Dermis microvascular lymphatic vessel endothelial cell (primary cell): Measurements from ENCODE around the gene GNAO1. TPM values are rescaled to one million over a fixed set of nuclear protein-coding genes. Genes with fewer than 3 reads are reported as not detected.

ENCODE experiments used
- DNase-seq, 2 donors: peaks; one replicate each; pipeline versions ENCODE4 v3.0.0 to v3.0.0-alpha.2; 2010; ENCODE audit warnings: low read depth in 2 of 2
- total RNA-seq: library from RNA; depleted of rRNA; stranded (reverse); fragments of >200 nt; gene quantifications from 2 replicates; pipeline ENCODE4 v1.2.1, GENCODE V29; 2014

The GNAO1 gene
- not detected in 2 replicates for total RNA-seq

DNA sequence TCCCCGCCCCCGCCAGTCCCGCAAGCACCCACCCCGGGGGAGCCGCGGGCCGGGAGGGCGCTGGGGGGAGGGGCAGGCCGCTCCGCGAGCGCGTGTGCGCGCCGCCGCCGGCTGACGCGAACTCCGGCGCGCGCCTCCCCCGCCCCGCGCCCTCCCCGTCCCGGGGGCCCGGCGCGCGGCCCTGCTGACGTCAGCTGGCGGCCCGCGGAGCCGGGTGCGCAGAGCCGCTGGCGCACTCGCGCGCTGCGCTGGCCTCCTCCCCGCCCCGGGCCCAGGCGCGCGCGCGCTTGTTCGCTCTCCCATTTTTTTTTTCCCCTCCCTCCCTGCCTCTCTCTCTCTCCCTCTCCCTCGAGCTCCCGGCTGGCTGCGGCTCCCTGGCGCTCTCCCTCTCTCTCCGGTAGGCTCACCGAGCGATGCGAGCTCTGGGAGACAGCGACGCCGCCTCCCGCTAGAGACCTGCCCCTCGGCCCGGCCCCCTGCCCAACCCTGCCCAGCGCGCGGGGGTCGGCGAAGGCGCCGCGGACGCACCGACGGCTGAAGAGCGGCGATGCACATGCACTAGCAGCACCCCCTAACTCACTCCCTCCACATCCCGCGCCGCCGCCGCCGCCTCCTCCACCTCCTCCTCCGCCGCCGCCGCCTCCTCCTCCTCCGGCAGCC, at the start of gene GNAO1:
GNAO1 (plus strand) TSS at position 334 of the 660 bp plus-strand sequence. CDS start 747 bp downstream, outside the sequence.
- DNase-seq: peak in 1 of 2 donors; percentile 51

DNA sequence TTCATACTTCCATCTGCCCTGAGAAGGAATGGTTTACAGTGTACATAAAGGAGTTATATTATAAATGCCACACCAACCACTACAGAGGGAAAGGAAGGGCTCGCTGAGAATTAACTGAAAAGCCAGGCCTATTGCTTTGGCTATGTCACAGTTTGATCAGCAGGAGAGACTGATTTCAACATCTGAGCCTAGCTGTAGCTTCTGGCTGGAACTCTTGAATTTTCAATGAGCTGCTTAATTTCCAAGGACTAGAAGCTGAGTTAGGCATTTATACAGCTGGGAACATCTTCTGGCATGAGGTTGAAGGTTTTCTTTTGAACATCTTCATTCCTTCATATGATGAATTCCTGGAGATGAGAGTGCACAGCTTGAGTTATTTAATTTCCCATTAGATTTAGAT, 47.6 kb upstream of the GNAO1 start:
- no peak for DNase-seq

DNA sequence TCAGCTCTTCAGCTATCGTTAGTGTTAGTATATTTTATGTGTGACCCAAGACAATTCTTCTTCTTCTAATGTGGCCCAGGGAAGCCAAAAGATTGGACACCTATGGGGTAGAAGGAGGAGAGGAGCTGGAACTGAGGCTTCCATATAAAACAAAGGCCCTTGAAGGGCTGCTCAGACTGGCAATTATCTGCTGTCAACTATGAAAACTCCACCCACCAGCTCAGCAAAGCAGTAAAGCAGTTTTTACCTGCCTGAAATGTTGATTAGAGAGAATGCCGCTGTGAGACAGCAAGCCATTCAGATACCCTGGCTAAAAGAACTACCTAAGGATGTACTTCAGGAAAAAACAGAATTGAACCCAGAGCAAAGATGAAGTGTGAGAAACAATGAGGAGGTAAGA, 45.9 kb upstream of the GNAO1 start:
- DNase-seq: no peak

DNA sequence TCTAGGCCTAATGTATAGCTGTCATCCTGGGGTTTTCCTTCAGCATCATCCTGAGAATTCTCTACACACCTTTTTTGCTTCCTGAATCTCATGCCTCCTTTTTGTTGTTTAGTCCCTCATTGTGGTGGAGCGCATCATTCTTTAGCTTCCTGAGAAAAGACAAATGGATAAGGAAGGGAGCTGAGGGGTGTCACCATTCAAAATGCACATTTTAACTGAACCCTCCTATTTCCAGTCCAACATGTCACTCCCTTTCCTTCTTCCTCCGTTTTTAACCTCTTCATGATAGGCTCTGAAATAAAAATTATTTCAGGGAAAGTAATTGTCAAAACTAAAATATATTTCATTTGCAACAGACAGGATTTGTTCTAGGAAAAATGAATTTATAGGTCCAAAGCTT, 39.7 kb upstream of the GNAO1 start:
- DNase-seq: no peak

DNA sequence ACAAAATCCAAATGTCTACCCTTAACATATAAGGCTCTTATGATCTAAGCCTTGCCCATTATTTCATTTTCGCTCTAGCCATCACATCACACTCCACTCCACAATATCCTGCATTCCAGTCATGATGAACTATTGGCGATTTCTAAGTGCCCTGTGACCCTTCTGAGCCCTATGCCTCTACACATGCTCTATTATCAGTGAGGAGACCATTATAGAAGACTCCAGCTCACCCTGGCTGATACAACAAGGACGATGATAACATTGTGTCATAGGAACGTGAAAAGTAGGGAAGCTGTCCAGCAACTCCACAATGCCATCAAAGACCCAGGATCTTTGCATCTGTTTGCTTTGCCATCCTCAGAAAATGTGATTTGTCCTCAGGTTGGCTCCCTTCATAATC, 29.6 kb upstream of the GNAO1 start:
- no peak for DNase-seq

DNA sequence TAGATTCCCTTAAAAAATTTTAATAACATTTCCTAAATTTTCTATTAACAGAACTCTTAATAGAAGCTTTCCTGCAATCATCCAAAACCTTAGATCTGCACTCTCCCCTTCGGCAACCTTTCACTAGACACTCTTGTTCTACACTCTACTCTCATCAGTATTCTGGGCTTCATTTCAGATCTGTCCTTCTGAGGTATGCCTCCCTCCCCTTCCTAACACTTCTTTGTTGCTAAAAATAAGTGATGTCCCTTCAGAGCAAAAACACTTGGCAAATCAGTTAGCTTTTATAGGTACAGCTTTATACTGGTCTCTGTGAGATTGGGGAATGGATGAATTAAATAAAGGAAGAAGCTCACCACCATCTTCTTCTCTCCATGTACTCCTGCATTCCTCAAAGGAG, 28.2 kb upstream of the GNAO1 start:
- DNase-seq: no peak

DNA sequence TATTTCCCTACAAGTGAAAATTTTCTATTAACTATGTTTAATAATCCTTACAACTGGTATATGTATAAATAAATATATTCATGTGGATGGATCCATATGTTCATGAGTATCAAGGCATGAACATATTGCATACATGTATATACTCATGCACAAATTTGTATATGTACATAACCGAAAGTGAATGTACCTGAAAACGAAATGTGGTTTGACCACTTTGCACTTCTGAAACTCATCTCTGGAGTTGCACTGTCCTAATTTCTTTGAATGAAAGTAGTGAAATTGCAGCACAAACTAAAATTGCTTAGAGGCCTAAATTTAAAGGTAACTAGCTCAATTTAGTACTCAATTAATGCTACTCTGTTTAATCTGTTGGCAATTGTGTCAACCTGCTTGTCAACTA, 27.4 kb upstream of the GNAO1 start:
- no peak for DNase-seq

DNA sequence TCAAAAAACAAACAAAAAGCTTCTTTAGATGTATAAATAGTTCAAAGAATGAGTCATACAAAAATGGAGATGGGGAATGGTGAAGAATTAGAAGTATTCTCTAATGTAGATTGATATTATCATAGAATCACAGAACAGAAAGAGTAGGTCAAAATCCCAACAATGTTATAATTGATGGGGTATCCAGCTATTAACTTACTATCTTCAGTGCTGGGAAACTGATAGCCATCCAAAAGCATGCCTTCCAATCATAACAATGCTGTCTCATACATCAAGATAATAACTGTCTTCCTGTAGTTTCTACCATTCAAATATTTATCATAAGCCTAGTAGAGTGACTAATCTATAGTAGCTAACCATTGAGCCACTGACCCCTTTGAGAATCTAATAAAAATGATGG, 26.7 kb upstream of the GNAO1 start:
- no peak for DNase-seq

DNA sequence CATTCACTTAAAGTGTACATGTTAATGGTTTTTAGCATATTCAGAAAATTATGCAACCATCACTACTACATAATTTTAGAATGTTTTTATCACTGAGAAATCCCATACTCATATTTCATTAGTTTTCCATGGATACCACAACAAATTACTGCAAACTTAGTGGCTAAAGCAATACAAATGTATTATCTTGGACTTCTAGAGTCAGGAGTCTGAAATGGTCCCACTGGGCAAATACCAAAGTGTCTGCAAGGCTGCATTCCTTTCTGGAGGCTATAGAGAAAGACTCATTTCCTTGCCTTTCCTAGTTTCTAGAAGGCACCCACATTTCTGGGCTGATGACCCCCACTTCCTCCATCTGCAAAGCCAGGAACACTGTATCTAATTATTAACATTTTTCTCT, 16.9 kb upstream of the GNAO1 start:
- DNase-seq: no peak

DNA sequence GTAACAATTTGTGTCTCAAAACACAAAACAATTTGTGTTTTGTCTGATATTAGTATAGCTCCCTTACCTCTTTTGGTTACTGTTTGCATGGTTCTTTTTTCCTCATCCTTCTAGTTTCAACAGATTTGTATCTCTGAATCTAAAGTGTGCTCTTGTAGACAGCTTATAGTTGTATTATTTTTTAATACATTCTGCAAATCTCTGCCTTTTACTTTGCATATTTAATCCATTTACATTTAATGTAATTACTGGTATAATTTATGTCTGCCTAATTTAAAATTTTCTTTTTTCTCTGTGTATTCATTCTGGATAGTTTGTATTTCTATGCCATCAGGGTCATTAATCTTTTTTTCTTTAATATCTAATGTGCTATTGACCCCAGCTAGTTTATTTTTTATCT, 9.9 kb upstream of the GNAO1 start:
- no peak for DNase-seq

DNA sequence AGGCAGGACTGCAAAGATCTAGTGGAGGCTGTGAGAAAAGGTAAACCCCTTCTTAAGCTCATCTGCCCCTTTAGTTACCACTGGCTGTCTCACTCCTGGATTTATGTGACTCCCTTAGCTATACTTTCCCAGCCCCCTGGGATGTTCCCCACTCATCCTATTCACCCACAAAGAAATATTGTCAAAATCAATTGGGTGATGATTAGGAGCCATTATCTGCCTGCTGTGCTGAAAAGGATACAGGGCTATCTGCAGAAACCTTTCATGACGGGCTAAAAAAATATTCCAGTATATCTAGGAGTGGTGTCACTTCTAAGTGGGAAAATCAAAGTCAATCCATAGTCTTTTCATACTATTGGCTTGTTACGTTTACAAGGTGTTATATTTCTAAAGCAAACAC, 8.0 kb upstream of the GNAO1 start:
- DNase-seq: no peak

DNA sequence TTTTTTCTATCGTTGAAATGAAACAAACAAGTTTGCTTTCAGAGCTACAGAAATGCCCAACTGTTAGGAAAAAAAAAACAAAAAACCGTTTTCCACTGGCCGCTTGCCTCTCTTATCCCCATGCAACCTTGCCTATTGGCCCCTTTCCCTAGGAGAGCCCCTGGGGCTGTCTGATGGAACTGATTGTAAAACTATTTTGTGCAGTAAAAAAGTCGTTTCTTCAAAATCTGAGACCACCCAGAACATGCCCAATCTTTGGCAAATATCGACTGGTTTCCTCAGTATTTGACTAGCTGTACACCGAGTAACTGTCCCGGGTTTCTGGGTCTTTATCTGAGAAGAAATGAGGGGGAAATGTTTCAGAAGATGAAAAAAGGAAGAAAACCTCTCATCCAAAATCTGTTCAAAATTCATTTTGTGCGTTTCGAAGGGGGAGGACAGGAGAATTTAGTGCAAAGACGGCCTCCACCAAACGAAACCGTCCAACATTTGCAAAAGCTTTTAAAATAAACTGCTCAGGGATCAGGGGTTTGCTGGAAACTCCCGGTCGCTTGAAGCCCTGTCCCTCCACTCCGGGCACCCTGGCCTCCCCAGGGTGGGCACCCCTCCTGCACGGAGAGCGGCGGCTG, 1.1 kb upstream of the GNAO1 start:
- DNase-seq: no peak

DNA sequence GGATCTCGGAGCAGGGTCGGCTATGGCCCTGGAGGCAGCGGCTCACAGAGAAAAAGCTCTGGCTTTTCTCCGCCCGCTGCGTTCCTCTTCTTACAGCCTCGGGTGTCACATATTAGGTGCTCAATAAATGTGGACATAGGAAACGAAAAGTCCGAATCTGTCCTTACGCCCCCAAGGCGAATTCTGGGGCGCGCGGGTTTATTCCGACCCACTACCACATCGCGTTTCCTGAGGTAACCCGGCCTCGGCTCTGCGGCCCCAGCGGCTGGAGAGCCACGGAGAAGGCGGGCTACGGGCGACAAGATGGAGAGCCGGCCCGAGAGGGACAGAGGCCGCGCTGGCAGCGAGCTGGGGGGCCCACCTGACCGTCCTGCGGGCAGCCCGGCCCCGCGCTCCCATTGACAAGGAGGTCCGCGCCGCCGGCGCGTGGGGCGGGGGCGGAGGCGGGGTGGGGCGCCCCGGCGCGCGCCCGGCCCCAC, 573 bp upstream of the GNAO1 start:
- peak in 1 of 2 donors; percentile 7 for DNase-seq

DNA sequence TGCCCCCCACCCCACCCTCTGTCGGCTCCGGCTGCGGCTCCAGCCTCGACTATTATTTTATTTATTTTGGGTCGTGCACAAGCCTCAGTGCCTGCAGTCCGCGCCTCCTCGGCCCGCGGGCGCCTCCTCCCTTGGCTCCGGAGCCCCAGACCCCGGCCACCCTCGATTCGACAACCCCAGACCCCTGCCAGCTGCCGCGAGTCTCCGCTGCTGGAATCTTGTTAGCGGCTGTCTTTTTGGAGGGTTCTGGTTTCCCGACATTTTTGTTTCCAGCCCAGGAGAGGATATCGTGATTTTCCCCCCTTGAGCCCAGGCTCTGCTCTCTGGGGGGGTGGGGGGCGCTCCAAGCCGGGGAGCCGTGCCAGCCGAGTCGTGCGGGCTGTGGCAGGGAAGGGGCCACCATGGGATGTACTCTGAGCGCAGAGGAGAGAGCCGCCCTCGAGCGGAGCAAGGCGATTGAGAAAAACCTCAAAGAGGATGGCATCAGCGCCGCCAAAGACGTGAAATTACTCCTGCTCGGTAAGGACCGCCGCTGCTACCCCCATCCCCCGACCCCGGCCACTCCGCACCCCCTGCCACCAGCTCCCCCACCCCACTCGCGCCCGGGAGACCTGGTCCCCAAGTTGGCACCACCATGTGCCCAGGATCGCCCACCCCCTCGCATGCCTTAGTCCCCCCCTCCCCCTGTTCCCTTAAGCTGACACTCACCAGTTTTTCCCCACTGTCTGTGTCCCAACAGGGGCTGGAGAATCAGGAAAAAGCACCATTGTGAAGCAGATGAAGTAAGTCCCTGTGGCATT, 746 bp downstream of the GNAO1 start:
- no peak for DNase-seq

DNA sequence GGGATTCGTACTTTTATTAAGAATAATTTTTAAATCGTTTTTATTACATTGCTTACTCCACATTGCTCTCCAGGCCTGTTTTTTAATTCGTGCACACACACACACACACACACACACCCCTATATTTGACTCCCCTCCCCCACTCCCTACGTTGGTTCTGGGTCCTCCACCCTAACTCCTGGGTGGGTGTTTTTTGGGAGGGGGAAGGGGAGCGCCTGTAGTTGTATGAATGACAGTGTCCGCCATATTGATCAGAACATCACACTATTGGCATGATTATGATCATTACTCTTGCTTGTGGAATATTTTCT, 1.3 kb downstream of the GNAO1 start:
- DNase-seq: no peak

DNA sequence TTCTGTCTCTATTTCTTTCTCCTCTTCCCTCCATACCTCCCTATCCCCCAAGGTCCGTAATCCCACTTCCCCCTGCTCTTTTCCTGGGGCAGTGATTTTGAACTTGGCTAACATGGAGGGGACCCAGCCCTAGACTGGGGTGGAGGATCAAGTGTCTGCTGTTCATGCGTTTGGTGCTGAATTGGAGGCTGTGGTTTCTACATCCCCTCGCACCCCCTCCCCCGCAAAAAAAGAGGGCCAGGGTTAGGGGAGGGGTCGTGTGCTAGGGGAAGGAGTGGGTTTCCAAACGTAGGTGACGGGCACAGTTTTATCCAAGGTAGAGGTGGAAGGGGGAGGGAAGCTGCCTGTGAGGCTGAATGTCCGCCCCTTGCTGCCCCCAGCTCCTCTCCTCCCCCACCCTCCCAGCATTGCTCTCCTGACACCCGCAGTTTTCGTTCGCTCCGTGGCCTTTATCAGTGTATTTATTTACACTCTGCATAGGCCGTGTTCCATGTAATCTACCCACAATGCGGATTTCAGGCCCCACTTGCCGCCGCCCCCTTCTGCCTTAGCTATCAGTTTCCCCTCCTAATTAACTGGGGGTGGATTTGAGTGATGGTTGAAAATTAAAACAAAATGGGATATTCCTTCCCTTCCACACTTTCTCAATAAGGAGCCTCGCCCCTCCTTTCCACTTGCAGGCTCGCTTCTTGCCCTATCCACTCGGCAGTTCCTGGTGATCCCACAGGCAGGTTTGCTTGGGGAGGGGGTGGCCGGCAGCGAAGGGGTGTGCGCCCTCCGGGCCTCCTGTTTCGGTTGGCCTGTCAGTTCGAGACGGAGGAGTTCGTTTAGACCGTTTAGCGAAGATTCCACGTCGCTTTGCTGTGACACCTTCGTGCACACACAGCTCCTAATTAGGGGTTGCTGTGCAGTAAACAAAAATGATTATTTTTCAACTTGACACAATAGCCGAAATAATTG, 2.0 kb downstream of the GNAO1 start:
- DNase-seq: no peak

DNA sequence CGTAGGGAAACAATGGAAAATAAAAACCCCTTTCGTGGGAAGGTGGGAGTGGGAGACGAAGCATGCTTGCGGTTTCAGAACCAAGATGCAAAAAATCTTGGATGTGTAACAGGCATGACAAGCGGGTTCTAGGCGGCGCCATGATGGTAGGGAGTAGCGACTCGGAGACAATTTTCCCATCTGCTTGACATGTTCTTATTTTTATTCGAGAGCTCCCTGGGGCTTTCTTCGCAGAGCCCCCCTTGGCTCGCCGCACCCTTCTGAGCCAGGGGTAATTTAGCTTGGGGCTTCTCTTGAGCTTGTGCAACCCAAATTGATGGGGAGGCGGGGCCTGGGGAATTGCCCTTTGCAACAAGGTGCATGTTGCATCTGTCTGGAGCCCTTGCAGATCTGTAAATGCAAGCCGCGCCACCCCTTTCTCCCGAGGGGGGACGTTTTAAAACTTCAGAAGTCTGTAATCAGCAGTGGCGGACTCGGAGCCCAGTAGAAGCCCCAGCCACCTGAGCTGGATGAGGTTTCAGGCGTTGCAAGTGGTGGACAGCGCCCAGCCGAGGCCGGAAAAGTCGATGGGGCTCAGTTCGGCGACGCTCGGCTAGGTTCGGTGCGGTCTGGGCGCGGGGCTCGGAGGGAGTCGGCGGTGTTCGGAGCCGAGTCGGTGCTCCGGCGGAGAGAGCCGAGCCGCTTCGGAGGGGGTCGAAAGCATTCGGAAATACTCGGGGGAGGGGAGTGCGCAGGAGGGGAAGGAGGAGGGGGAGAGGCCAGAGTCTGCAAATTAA, 2.9 kb downstream of the GNAO1 start:
- peak; percentile 35 to 70 for DNase-seq

DNA sequence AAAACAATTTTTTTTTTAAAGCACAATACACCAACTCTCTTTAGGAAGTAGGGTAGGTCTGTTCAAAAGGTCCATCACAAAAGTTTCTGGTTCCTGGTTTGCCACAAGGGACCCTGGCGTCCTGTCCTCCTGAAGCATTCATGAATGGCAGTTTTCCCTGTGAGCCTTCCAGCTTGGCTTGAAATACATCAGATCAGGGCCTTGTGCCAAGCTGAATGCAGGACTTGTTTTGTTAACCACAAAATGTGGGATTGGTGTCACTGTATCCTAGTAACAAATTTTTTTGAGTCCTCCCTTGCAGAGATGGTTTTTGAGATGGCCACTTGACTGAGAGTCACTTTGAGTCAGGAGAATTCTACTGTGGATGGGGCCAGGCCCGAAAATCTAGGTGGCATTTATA, 3.9 kb downstream of the GNAO1 start:
- DNase-seq: no peak

DNA sequence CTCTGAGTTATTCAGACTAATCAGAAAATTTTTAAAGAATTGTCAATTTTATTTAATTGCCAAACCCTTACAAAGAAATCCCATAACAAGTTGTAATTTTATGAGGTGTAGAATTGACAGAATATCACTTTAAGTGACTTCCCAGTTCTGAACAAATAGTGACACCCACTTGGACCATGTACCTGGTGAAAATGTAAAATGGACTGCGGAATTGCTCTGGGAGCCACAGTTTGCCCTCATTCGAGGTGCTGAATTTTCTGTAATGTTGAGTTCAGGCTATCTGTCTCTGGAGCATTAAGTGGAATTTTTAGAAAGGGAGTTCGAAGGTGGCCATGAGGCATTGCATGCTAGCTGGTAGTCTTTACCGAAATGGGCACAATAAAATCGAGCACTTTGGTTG, 5.1 kb downstream of the GNAO1 start:
- DNase-seq: no peak

DNA sequence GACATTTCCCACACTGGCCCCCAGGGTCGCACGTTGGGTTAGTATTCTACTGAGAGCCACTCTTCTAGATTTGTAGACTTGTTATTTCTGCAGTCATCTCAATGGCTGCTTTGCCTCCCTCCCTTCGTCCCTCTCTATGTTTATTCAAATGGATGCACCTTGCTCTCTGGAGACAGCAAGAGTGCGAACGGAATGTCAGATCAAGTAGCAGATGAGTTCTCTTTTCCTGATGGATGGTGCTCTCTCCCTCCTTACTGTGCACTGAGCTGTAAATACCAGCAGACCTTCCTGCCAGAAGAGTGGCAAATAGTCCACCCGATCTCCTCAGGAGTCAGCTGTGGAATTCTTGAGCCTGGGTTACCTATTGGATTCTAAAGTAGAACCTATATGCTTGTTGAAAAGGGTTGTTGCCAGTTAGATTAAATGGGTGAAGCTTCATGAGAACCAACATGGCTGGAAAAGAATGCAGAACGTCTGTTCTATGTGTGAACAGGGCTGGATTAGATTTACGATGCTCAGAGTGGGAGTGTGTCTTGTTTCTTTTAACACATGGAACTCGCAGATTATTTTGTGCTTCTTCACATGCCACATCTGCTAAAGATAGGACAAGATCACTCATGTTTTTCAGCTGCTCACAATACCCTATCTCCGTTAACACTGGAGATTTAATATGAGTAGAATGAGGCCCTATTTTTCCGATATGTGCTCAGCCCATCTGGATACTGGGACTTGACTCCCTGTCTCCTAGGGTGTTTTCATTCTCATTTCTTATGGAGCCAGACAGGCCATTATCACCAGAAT, 6.1 kb downstream of the GNAO1 start:
- DNase-seq: no peak
